NCI-H748 (cell line): ENCODE data around the gene DENND10.
"Not testable (repeated sequence)": the region's sequence is repeated elsewhere in the genome, so short reads cannot be mapped to it uniquely, and the experiment has no call there.

Experiments
- DNase-seq: peaks from one replicate; lab custom pipeline; 2025; ENCODE audit not compliant: unreplicated experiment; lab: John Stamatoyannopoulos, UW

Gene DENND10

DNA sequence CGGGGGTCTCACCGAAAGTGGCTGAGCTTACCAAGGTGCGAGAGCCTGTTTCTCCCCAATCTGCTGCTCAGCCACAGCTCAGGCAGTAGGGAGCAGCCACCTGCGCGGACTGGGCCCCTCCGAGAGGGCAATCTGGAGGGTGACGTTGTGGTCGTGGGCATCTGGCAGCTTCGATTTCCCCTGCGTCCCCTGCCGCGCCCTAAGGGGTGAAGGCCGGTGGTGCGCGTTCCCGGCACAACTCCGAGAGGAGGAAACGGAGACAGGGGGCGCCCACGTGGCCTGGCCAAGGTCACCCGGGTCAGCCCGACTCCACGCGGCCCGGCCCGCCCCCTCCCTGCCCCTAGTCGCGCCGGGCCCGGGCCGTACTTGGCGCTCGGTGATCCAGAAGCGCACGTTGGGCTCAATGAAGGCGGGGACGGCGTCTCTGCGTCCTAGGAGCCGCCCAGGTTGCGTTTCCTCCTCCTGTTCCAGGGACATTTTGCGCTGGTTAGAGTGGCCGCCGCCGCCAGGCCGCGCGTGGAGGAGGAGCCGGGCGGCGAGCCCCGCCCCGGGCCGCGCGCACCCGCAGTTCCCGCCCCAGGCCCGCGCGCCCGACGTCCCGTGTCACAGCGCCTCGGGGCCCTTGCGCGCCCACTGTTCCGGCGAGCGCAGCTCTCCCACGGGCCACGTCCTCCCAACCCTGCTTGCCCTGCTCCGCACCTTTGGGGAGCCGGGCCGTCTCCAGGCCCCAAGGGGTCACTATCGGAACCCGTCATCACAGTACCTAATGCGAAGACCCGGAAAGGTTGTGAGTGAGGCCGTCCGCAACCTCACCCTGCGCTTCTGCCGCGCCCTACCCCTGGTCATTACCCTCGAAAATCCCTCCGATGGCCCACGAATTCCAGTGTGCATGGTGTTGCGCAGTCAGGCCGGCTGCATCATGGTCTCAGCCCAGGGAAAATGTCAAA is 61.5 kb downstream of the DENND10 start, which contains the start of gene SFXN4:
Gene SFXN4, minus strand, starts transcription at position 544 of the 947 bp plus-strand sequence. Its CDS starts 67 bp downstream, at position 477.
- DNase-seq: peak; percentile 65

DNA sequence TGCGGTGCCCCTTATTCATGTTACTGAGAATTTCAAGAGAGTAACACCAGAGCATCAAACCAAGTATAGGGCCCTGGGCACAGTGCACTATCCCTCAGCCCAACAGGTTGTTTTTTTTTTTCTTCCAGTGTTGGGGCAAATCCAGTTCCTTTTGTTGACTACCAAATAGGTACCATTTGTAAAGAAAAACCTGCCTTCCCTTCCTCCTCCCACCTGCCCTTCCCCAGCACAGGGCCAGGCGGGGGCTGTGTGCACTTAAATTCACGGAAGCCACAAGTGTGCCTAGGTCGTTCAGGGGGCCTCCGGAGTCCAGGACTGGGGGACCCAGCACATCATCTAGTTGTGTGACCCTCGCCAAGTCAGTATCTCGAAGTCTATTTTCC is 62.2 kb downstream of the DENND10 start:
- no peak for DNase-seq

DNA sequence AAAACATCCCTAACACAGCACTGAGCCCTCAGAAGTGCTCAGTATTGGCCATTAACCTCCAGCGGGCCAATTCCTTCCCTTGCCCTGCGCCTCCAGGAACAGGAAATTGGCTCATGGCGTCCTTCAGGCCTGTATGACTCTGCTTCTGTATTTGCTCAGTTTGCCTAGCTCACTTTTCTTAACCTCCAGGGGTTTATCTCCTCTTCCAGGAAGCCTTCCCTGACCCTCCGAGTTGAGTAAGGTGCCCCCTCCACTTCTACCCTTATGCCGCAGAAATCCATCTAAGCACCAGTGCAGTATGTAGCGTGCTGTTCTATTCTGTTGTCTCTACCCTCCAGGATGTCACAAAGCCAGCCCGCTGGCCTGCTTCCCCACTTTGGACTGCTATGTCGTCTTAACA is 62.7 kb downstream of the DENND10 start:
- no peak for DNase-seq

- DNase-seq: no peak
Measured at GRCh38 chr10:119167041-119167440, 63.1 kb downstream of the DENND10 start.

DNA sequence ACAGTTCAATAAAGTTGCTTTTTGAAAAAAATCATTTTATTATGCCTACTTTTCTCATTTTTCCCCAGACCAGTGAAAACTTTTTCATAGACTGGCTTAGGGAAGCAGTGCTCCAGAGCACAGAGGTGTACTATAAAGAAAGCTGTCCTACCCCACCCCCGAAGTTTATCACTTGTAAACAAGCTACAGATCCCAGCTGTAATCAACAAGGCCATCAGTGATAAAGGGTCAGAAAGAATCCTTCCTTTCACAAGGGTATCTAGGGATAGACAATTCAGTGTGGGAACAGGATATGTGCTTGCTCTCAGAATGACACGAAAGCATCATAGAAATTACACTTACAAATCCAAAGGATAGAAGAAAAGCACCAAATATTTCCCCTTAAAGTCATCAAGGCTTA is 70.2 kb downstream of the DENND10 start:
- no peak for DNase-seq

DNA sequence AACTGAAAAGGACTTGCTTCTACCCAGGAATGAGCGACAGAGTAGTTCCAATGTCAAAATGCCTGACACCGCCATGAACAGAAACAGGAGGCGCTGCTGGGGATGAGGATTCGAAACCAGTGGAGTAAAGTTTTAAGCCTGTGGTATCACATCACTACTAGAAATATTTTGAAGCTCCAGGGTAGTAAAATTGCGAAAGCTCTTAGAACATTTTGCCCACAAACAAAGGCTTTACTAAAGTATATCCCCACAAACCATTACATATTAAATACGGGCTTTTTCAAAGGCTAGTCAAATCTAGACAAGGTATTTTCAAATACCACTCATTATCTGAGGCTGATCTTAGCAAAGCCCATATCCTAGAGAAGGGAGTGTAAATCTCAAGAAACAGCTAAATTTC is 72.3 kb downstream of the DENND10 start:
- DNase-seq: no peak

DNA sequence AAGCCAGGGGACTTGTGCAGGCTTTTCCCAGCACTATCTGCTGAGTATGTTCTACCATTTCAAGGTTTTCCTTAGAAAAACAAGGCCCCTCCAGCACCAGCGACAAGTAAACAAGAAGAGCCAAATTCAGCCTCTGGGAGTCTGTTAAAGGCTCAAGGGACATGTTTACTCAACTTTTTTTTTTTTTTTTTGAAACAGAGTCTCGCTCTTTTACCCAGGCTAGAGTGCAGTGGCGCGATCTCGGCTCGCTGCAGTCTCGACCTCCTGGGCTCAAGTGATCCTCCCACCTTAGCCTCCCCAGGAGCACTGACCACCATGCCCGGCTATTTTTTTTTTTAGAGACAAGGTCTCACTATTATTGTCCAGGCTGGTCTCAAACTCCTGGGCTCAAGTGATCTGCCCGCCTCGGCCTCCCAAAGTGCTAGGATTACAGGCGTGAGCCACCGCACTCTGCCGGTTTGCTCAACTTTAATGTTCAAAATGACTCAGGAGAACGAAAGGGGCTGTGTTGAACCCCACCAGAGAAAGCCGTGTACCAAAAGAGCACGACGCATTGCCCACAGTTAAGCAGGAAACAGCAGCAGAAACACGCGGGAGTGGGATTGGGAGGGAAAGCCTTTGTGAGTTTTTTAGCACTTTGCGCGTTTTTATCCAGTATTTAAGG is 73.9 kb downstream of the DENND10 start:
- peak; percentile 32 for DNase-seq

DNA sequence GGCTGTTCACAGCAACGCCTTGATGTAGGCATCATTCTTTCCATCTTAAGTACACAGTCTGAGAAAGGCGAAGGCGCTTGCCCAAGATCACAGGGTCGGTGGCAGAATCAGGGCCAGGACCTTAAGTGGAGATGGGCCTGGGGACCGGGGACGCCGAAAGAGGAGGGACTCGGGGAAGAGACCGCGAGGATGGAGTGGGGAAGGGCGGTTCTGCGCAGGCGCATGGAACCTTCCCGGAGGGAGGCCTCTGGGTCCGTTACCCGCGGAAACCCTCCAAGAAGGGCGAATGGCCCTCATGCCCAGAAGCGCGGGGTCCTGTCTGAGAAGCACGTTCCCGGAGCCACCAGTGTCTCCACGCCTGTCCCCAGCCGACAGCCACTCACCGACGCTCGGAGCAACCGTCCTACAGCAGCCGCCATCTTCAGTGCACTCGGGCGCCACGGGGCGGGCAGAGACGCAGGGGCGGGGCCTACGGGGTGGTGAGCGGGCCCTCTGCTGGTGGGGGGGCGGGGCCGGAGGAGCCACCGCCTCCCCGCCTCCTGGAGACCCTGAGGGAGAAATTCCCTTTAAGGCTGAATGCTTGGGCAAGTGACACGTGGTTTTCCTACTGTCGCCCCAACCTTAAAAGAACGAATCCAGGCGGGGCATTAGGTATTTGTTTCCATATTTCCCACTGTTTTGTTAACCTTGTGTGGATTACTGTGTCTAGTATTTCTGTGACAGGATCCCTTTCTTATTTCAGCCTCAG is 74.6 kb downstream of the DENND10 start, which contains the start of gene PRDX3:
Gene PRDX3, minus strand, starts transcription at position 441 of the 748 bp plus-strand sequence. Its CDS starts 22 bp downstream, at position 419.
- DNase-seq: peak; percentile 89

DNA sequence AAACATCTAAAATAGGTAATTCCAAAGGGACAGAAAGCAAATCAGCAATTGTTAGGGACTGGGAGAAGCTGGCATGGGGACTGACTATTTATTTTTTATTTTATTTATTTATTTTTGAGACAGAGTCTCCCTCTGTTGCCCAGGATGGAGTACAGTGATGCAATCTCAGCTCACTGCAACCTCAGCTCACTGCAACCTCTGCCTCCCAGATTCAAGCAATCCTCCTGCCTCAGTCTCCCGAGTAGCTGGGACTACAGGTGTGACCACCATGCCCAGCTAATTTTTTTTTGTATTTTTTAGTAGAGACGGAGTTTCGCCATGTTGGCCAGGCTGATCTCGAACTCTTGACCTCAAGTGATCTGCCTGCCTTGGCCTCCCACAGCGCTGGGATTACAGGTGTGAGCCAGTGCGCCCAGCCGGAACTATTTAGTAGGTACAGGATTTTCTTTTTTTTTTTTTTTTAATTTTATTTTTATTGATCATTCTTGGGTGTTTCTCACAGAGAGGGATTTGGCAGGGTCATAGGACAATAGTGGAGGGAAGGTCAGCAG is 77.0 kb downstream of the DENND10 start:
- not testable (repeated sequence) for DNase-seq

DNA sequence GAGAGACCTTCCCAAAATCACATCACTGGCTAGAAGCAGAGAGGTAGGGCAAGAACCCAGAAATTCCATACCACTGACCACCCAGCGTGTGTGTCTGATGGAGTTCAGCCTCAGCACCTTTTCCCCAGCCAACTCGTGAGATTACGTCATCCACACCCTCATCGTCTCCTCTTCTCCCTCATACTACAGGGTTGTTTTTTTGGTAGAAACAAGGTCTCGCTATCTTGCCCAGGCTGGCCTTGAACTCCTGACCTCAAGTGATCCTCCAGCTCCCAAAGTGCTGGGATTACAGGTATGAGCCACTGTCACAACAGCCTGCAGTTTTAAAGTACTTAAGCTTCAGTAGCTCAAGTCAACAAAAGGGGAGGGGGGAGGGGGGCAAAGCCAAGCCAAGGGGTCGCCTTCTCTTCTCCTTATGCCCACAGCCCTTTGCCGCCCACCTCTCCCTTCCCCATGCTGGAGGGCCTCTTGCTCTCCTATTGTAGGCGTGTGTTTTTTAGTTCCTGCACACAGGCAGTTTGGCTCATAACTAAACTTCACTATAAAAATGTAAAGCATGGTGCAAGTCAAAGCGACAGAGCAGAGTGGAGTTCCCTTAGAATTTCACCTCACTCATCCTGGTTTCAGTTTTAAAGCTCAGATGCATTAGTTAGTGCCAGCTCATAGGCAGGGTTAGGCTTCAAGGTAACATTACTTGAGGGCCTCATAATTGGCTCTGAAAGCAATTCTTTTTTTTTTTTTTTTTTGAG is 79.9 kb downstream of the DENND10 start:
- no peak for DNase-seq
